HG02642 (cell line): ENCODE results near the gene ELF5.

ENCODE experiments used
- ATAC-seq: cut with Tn5 transposase; IDR thresholded peaks from one replicate; pipeline ENCODE4 v1.9.1; 2021; ENCODE audit warnings: mild to moderate bottlenecking; ENCODE audit not compliant: unreplicated experiment, poor library complexity

Gene ELF5

DNA sequence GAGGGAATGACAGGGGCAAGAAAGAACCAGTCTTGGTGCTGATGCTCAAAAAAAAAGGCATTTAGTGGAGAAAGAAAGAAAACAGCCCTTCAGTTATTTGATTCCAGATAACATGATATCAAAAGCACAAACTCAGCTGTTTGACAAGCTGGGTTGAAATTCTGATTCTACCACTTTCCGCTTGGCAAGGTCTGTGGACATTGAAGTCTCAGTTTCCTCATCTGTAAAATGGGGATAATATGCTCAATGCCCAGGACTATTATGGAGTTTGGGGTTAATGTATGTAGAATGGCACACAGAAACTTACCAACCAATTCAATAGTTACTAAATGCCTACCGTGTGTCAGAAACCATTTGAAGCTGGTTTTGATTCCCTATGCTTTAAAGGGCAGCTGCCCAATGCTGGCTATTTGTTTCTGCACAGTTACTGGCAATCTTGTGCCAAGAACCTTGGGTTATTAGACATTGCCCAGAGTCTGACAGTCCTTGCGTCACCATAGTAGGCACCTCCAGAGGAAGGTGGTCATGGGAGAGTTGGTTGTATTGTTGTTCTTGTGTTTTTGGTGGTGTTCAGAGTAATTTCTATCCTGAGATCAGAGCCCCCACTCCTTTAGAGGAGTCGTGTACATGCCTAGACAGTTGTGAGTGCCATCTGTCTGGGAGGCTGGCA is 19.5 kb downstream of the ELF5 start:
- no peak for ATAC-seq

- no peak for ATAC-seq
Observed at GRCh38 chr11:34493468-34493867, 20.1 kb downstream of the ELF5 start.

- no peak for ATAC-seq
Observed at GRCh38 chr11:34492806-34493414, 20.7 kb downstream of the ELF5 start.

DNA sequence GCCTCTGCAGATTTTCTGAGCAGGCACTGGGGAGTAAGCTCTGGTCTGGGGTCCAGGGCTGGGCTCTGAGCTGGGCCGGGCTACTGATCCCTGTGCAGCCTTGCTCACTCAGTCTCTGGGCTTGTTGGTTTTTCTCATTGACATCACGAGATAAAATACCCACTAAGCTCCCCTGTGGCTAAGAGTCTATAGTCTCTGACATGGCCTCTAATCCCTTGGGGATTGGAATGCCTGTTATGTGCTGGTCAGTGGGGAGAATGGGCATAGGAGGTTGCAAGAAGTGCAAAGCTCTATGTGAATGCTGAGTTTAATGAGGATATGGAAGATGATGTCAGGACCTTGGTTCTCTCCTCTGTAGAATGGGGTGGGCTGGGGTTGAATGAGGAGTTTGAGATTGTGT is 23.3 kb downstream of the ELF5 start:
- ATAC-seq: no peak

DNA sequence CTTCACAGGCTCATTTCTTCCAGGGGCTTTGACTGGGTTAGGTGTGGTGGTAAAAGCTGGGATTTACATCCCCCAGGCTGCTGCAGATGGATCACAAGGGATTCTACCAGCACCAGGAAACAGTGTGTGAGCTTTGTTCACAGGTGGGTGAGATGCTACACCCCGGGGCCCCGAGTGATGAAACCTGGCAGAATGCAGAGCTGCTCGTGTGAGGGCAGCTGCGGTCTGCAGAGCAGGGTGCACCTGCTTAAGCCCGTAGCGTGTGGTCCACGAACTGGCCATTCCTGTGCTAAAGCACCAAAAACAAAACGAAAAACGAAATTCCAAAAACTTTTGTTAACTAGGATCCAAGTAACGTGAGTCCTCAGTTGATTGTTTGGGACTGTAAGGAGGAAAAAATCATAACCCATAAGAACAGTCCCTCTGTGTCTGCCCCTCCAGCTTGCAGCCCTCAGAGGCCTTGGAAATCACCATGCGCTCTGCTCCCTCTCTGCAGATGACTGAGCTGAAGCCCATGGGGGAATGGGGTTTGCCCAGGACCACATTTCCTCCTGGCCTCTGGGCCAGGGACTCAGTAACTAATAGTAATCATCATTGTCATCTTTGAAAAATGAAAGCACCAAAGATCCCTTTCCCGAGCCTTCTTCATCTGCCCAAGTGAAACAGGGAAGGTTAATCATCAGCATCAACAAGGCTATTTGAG is 24.6 kb downstream of the ELF5 start:
- ATAC-seq: no peak

DNA sequence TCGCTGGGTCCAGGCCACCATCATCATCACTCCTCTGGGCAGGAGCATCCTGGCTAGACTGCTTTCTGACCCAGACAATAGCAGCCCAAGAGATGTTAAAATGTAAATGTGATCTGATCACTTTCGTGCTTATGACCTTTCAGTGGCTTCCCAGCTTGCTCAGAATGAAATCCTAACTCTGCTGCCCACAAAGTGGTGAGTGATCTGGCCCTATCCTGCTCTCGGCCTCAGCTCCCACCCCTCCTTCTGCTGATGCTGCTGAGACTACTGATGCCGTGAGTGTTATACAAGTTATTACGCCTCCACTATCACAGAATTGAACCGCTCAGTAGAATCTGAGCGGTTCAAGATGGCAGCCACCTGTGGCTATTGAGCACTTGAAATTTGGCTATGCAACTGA is 26.2 kb downstream of the ELF5 start:
- no peak for ATAC-seq

- no peak for ATAC-seq
Observed at GRCh38 chr11:34483106-34483874, 30.3 kb downstream of the ELF5 start.

GRCh38 chr11:34481307-34481706 is 32.3 kb downstream of the ELF5 start:
- ATAC-seq: no peak

GRCh38 chr11:34480314-34480713 is 33.3 kb downstream of the ELF5 start:
- no peak for ATAC-seq

DNA sequence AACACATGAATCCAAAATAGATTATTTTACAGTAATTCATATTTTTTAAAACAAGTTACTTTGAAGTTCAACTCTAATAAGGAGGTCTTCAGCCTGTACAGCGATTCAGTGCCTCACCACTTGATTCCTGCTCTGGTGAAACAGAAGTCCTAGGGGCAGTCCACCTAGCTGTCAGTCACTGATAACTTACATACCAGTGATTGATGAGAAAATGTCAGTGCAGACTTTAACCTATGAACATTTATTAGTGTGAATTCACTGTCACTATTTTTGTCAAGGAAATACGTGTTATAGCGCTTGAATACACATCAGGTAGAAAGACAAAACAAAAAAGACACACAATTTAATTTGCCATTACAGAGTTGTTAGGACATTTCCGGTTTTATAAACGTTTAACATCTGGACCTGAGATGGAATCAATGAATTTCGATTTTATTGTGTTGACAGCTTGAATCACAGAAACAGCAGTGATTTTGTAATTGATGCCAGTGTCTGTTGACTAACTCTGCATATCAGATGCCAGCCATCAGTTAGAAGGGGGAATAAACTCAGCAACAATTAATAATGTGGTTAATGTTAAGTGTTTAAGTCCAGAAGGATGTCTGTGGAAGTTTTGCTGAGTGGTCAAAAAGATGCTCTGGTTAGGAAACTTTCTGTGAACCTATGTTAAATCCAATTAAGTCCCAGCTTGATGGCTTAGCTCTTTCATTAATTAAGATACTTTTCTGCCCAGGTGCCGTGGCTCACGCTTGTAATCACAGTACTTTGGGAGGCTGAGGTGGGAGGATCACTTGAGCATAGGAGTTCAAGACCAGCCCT is 34.5 kb downstream of the ELF5 start:
- no peak for ATAC-seq

GRCh38 chr11:34476849-34477248 is 36.7 kb downstream of the ELF5 start:
- no peak for ATAC-seq

DNA sequence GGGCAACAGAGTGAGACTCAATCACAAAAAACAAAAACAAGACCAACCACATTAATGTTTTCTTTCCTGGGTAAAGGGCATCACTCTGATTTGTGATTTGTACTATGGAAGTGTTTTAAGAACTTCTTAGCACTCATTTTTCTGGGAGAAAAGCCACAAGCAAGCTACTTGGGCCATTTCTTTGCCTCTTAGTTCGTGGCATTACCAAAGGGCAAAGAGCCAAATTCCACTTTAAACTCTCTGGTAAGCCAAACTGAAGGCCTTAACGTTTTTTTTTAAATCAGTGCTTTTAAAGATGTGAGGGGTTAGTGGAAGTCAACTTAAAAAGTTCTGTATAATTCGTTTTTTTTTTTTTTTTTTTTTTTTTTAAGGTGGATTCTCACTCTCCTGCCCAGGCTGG is 37.9 kb downstream of the ELF5 start:
- no peak for ATAC-seq

DNA sequence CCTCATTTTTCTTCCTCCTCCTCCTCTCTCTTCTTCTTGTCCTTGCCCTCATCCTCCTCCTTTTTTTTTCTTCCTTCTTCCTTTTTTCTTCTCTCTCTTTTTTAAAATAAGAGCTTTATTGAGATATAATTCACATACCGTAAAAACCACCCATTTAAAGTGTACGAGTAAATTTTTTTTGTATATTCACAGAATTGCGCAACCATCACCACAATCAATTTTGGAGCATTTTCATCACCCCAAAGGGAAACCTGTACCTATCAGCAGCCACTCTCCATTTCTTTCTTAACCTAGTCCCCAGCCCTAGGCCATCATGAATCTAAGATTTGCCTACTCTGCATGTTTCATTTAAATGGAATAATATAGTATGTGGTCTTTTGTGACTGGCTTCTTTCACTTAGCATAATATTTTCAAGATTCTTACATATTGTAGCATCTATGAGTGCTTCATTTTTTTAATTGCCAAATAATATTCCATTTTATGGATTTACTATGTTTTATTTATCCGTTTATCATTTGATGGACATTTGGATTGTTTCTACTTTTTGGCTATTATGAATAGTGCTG is 39.9 kb downstream of the ELF5 start:
- no peak for ATAC-seq

GRCh38 chr11:34468209-34468841 is 45.3 kb downstream of the ELF5 start:
- ATAC-seq: no peak

- ATAC-seq: no peak
Observed at GRCh38 chr11:34466802-34467488, 46.6 kb downstream of the ELF5 start.

- ATAC-seq: no peak
Observed at GRCh38 chr11:34464591-34465051, 49.0 kb downstream of the ELF5 start.

DNA sequence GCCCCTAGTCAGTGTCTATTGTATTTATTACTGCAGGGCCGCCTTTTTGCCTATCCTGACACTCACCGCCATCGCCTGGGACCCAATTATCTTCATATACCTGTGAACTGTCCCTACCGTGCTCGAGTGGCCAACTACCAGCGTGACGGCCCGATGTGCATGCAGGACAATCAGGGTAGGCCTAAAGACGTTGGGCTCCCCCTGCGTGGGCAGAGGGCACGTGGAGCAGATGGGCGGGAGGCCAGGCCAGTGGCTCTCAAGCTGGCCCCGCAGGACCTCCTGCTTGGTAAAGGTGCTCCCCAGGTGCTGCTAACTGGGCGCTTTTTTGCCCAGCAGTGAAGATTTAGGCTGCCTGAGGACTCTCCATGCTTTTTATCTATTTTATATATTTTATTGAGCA is 52.4 kb downstream of the ELF5 start:
- no peak for ATAC-seq

DNA sequence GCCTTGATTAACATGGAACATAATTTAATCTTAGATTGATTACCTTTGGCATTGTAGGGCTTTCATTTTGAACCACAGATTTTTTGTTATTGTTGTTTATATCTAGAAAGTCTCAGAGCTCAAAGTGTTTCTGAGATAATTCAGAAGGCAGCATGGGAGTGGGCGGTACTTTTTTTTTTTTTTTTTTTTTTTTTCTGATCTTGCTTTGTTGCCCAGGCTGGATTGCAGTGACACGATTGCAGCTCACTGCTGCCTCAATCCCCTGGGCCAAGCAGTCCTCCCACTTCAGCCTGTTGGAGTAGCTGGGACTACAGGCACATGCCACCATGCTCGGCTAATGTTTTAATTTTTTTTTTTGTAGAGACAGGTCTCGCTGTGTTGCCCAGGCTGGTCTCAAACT is 53.3 kb downstream of the ELF5 start:
- ATAC-seq: no peak
